ENCODE results near the gene AADACL2. TPM values are rescaled to one million over a fixed set of nuclear protein-coding genes. Genes with fewer than 3 reads are reported as not detected.
"Not testable (repeated sequence)": the region's sequence is repeated elsewhere in the genome, so short reads cannot be mapped to it uniquely, and the experiment has no call there.

AADACL2 gene
- total RNA-seq, 4 donors from 2014 or later: 0.21 TPM; not detected in 3

DNA sequence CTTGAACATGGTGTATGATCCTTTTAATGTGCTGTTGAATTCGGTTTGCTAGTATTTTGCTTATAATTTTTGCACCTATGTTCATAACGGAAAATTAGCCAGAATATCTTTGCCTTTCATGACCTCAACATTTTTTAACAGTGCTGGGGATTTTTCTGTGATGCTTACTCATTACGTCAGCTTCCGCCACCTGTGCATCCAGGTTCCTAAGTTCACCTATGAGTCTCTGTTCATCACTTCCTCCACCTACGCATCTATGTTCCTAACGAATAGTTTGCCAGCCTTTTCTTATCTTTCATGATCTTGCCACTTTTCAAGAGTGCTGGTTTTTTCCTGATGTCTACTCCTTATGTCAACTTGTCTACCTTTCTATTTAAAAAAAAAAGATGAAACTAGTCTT, 16.5 kb downstream of the AADACL2 start:
- WGBS, 2 donors: 87 to 93% methylated on average over 6 of the region's 6 CpGs
- H3K36me3 ChIP-seq: no peaks in the 10 kb centered on the region
- no peak for DNase-seq (ENCODE audit: low spot score in 2 of 2)
- TF ChIP-seq, protein P1, sequence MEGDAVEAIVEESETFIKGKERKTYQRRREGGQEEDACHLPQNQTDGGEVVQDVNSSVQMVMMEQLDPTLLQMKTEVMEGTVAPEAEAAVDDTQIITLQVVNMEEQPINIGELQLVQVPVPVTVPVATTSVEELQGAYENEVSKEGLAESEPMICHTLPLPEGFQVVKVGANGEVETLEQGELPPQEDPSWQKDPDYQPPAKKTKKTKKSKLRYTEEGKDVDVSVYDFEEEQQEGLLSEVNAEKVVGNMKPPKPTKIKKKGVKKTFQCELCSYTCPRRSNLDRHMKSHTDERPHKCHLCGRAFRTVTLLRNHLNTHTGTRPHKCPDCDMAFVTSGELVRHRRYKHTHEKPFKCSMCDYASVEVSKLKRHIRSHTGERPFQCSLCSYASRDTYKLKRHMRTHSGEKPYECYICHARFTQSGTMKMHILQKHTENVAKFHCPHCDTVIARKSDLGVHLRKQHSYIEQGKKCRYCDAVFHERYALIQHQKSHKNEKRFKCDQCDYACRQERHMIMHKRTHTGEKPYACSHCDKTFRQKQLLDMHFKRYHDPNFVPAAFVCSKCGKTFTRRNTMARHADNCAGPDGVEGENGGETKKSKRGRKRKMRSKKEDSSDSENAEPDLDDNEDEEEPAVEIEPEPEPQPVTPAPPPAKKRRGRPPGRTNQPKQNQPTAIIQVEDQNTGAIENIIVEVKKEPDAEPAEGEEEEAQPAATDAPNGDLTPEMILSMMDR (IDR thresholded peaks at IDR 0.05): no peak
- no peak for TF ChIP-seq POLR2A (IDR thresholded peaks at IDR 0.05)
- no peak for TF ChIP-seq EP300 (IDR thresholded peaks at IDR 0.05)
- no peaks in the 10 kb centered on the region for H3K4me1 ChIP-seq
- H3K27me3 ChIP-seq: no peaks in the 10 kb centered on the region
- H3K4me3 ChIP-seq: no peak overlapping the region
- H3K9me3 ChIP-seq: peaks cover 0 to 11% (median 0%) of the 10 kb centered on the region in 4 donors
- no peak overlapping the region for H3K27ac ChIP-seq

DNA sequence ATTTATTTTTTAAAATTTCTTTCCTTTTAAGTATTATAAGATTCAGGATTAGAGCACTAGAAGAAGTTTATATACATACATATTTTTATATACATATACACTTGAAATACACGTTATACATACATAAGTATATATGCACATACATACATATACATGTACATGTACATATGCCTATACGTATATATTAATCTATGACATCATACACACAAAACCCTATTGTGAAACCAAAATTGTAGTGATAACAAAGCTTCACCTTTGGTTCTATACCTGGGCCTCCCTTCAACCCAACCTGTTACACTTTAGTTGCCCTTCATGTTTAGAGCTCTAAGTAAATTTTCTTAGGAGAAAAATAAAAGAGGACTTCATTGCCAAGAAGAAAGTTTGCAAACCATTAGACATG, 17.0 kb downstream of the AADACL2 start:
- Histone ChIP-seq H3K4me3 (no peak overlapping the region), H3K36me3 (no peaks in the 10 kb centered on the region), H3K4me1 (no peaks in the 10 kb centered on the region), H3K27ac (no peak overlapping the region), H3K27me3 (no peaks in the 10 kb centered on the region), H3K9me3 (peaks cover 0 to 11% (median 0%) of the 10 kb centered on the region in 4 donors)
- TF ChIP-seq POLR2A (IDR thresholded peaks at IDR 0.05) (no peak), EP300 (IDR thresholded peaks at IDR 0.05) (no peak)
- TF ChIP-seq, protein P1 (IDR thresholded peaks at IDR 0.05): no peak
- WGBS, 2 donors: 91 to 93% methylated on average over 2 of the region's 2 CpGs
- no peak for DNase-seq (ENCODE audit: low spot score in 2 of 2)

DNA sequence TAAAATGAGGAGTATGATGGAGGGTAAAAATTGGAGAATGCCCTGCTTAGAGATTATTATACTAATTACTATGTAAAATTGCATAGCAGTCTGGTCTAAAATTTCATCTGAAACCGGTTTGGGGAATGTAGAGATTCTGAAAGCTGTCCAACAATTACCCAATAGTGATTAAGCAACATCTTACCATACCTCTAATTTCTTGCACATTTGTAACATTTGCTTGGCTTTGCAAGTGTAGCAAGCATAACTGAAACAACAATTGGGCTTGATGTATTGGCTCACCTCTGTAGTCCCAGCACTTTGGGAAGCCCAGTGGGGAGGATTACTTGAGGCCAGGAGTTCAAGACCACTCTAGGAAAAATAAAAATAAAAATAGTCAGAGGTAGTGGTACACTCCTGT, 17.4 kb downstream of the AADACL2 start:
- TF ChIP-seq, protein P1 (IDR thresholded peaks at IDR 0.05): no peak
- TF ChIP-seq POLR2A (IDR thresholded peaks at IDR 0.05) (no peak), EP300 (IDR thresholded peaks at IDR 0.05) (no peak)
- WGBS, 2 donors: 26 to 40% methylated on average over 1 of the region's 1 CpG
- no peak for DNase-seq (ENCODE audit: low spot score in 2 of 2)
- no peaks in the 10 kb centered on the region for H3K4me1 ChIP-seq
- H3K27ac ChIP-seq: no peak overlapping the region
- no peak overlapping the region for H3K4me3 ChIP-seq
- H3K27me3 ChIP-seq: no peaks in the 10 kb centered on the region
- H3K36me3 ChIP-seq: no peaks in the 10 kb centered on the region
- peaks cover 0 to 11% (median 0%) of the 10 kb centered on the region in 4 donors for H3K9me3 ChIP-seq

DNA sequence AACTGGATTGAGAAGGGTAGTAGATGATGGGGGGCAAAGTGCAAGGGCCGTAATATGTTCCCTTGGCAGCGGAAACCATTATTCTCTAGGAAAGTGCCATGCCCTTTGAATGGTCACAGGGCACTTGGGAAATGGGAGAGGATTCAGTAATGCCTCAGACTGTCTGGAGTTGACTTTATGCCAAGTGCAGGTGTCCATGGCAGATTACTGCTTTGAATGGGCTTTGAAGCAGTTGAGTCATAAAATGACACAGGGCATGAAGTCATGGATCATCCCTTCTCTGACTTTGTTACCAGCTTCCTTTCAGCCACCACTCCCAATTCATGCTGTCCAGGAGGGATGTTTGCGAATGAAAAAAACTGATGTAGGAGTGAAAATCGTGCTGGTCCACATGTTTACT, 20.1 kb downstream of the AADACL2 start:
- Histone ChIP-seq H3K27ac (no peak overlapping the region), H3K4me1 (no peaks in the 10 kb centered on the region), H3K4me3 (no peak overlapping the region), H3K27me3 (no peaks in the 10 kb centered on the region), H3K9me3 (peaks cover 0 to 6% (median 0%) of the 10 kb centered on the region in 4 donors), H3K36me3 (no peaks in the 10 kb centered on the region)
- TF ChIP-seq, protein P1 (IDR thresholded peaks at IDR 0.05): no peak
- TF ChIP-seq EP300 (IDR thresholded peaks at IDR 0.05) (no peak), POLR2A (IDR thresholded peaks at IDR 0.05) (no peak)
- WGBS, 2 donors: 80 to 95% methylated on average over 4 of the region's 4 CpGs
- DNase-seq (ENCODE audit: low spot score in 2 of 2): no peak

DNA sequence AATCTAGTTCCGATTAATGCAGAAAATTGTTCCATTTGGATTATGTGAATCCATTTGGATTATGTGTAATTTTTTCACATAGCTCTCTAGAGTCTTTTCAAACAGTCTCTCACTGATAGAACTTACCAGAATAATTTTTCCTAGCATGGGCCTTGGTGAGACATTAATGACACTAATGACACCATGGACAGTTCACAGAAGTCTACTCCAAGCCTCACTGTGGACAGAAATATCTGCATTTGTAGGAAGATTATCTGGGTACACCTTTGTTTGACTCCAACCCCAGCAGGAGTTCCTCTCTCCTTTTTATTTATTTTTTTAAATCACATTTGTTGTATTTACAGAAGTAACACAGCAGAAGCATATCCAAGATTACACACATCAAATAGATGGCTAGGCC, 27.9 kb downstream of the AADACL2 start:
- no peaks in the 10 kb centered on the region for H3K9me3 ChIP-seq
- no peaks in the 10 kb centered on the region for H3K27me3 ChIP-seq
- DNase-seq (ENCODE audit: low spot score in 2 of 2): no peak
- H3K4me3 ChIP-seq: no peak overlapping the region
- H3K36me3 ChIP-seq: no peaks in the 10 kb centered on the region
- H3K4me1 ChIP-seq: peaks cover 0 to 7% (median 0%) of the 10 kb centered on the region in 4 donors
- TF ChIP-seq POLR2A (IDR thresholded peaks at IDR 0.05) (no peak), EP300 (IDR thresholded peaks at IDR 0.05) (no peak)
- TF ChIP-seq, protein P1 (IDR thresholded peaks at IDR 0.05): no peak
- WGBS, 2 donors: 96 to 97% methylated on average over 1 of the region's 1 CpG
- no peak overlapping the region for H3K27ac ChIP-seq

DNA sequence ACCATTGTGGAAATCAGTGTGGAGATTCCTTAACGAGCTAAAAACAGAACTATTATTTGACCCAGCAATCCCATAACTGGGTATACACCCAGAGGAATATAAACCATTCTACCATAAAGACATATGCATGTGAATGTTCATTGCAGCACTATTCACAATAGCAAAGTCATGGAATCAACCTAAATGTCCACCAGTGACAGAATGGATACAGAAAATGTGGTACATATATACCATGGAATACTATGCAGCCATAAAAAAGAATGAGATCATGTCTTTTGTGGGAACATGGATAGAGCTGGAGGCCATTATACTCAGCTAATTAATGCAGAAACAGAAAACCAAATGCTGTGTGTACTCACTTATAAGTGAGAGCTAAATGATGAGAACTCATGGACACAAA, 31.0 kb downstream of the AADACL2 start:
- not testable (repeated sequence) for H3K27ac ChIP-seq; H3K36me3 ChIP-seq; DNase-seq (ENCODE audit: low spot score in 2 of 2); H3K27me3 ChIP-seq; H3K4me3 ChIP-seq; H3K9me3 ChIP-seq
- 86 to 87% methylated on average over 1 of the region's 1 CpG for WGBS, 2 donors
- peaks cover 0 to 18% (median 0%) of the 10 kb centered on the region in 4 donors for H3K4me1 ChIP-seq

Data from tibial nerve (tissue), 4 donors.